Astrocyte (in vitro differentiated cells and primary cell): Measurements from ENCODE around the gene TEPSIN. TPM values are rescaled to one million over a fixed set of nuclear protein-coding genes. Genes with fewer than 3 reads are reported as not detected.

Source experiments
- DNase-seq: peaks from one replicate; pipeline ENCODE4 v3.0.0-alpha.2; 2010; ENCODE audit warnings: low read depth
- FAIRE-seq: peaks from 2 replicates; lab custom pipeline; 2011; peaks lifted over from hg19 to GRCh38; lab: Jason Lieb, UNC
- H2AFZ ChIP-seq: 2 replicates; pipeline ENCODE4 v1.6.0; 2012; ENCODE audit warnings: low read depth, low read length, inconsistent platforms
- H3K27ac ChIP-seq: 2 replicates; pipeline ENCODE4 v1.5.1; 2011; ENCODE audit warnings: low read depth, low read length, inconsistent platforms
- H3K27me3 ChIP-seq: 2 replicates; pipeline ENCODE4 v1.6.0; 2011; ENCODE audit warnings: low read length, inconsistent platforms; ENCODE audit not compliant: insufficient read depth
- H3K36me3 ChIP-seq: 2 replicates; pipeline ENCODE4 v1.5.1; 2011; ENCODE audit warnings: low read length, inconsistent platforms; ENCODE audit not compliant: insufficient read depth
- H3K4me1 ChIP-seq: 2 replicates; pipeline ENCODE4 v1.5.1; 2011; ENCODE audit warnings: low read length, inconsistent platforms; ENCODE audit not compliant: insufficient read depth
- H3K4me2 ChIP-seq: 2 replicates; pipeline ENCODE4 v1.6.0; 2012; ENCODE audit warnings: low read length, inconsistent platforms
- H3K4me3 ChIP-seq: 2 replicates; pipeline ENCODE4 v1.5.1; 2011; ENCODE audit warnings: low read depth, mild to moderate bottlenecking, low read length, inconsistent platforms; ENCODE audit not compliant: insufficient read depth
- H3K79me2 ChIP-seq: 2 replicates; pipeline ENCODE4 v1.6.0; 2012; ENCODE audit warnings: mild to moderate bottlenecking, low read length, inconsistent platforms; ENCODE audit not compliant: insufficient read depth
- H3K9ac ChIP-seq: 2 replicates; pipeline ENCODE4 v1.6.0; 2012; ENCODE audit warnings: mild to moderate bottlenecking, low read length, inconsistent platforms
- H3K9me3 ChIP-seq: 2 replicates; pipeline ENCODE4 v1.5.1; 2012; ENCODE audit warnings: low read depth, mild to moderate bottlenecking, low read length, inconsistent platforms; ENCODE audit not compliant: insufficient read depth
- H4K20me1 ChIP-seq: 2 replicates; pipeline ENCODE4 v1.6.0; 2012; ENCODE audit warnings: low read length, inconsistent platforms; ENCODE audit not compliant: insufficient read depth
- H3K27ac Mint-ChIP-seq: one replicate; pipeline ENCODE4 v1.8.0; 2021; ENCODE audit warnings: mild to moderate bottlenecking, mixed read lengths; ENCODE audit not compliant: unreplicated experiment
- H3K27me3 Mint-ChIP-seq: one replicate; pipeline ENCODE4 v1.8.0; 2021; ENCODE audit warnings: low read depth, mixed read lengths; ENCODE audit not compliant: unreplicated experiment
- H3K36me3 Mint-ChIP-seq: one replicate; pipeline ENCODE4 v1.8.0; 2021; ENCODE audit warnings: low read depth, mixed read lengths; ENCODE audit not compliant: unreplicated experiment
- H3K4me1 Mint-ChIP-seq: one replicate; pipeline ENCODE4 v1.8.0; 2021; ENCODE audit warnings: low read depth, mixed read lengths; ENCODE audit not compliant: unreplicated experiment
- H3K4me3 Mint-ChIP-seq: one replicate; pipeline ENCODE4 v1.8.0; 2021; ENCODE audit warnings: mild to moderate bottlenecking, moderate library complexity, mixed read lengths; ENCODE audit not compliant: unreplicated experiment
- H3K9me3 Mint-ChIP-seq: one replicate; pipeline ENCODE4 v1.8.0; 2021; ENCODE audit warnings: mild to moderate bottlenecking, mixed read lengths; ENCODE audit not compliant: unreplicated experiment
- EZH2 ChIP-seq: IDR thresholded peaks from 2 replicates; pipeline ENCODE4 v1.6.1; 2012; ENCODE audit warnings: mild to moderate bottlenecking, low read length, inconsistent platforms; ENCODE audit not compliant: insufficient read depth
- total RNA-seq: library from RNA; stranded (reverse); gene quantifications from 2 replicates; pipeline ENCODE4 v1.2.1, GENCODE V29; 2021
- TF ChIP-seq, protein P1 (sequence below): IDR thresholded peaks from 2 replicates; pipeline ENCODE4 v1.5.1; 2011; ENCODE audit warnings: low read depth, mild to moderate bottlenecking, inconsistent platforms, low read length, moderate library complexity; ENCODE audit not compliant: insufficient read depth

Gene TEPSIN
- total RNA-seq, 1 donor from 2014 or later = 26.4 TPM

DNA sequence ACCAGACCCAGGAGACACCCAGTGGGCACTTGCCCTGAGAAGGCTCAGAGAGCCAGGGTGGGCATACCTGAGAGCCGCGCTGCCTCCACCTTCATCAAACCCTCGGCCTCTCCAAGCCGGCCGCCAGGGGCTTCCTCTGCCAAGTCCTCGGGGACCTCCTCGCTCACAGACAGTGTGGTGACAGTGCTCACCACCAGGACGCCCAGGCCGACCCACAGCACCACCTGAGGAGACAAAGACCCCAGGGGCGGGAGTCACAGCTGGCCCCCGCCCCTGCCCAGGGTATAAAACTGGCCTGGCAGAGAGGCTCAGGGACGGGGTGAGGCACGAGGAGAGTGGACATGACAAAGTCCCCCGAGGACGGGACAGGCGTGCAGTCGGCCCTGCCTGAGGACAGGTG lies 21.3 kb upstream of the TEPSIN start:
- Histone ChIP-seq H3K4me1 (peaks cover 8% of the 10 kb centered on the region), H3K36me3 (peaks cover 2% of the 10 kb centered on the region), H3K9me3 (no peaks in the 10 kb centered on the region), H3K4me2 (no peak overlapping the region), H4K20me1 (peaks cover 26% of the 10 kb centered on the region), H3K27ac (no peak overlapping the region), H2AFZ (no peak overlapping the region), H3K9ac (no peak overlapping the region), H3K27me3 (no peaks in the 10 kb centered on the region), H3K79me2 (no peaks in the 10 kb centered on the region), H3K4me3 (no peak overlapping the region)
- peaks cover 20% of the 10 kb centered on the region for H3K36me3 Mint-ChIP-seq
- H3K4me1 Mint-ChIP-seq = peaks cover 2% of the 10 kb centered on the region
- DNase-seq (no peak), FAIRE-seq (no peak)
- peaks cover 3% of the 10 kb centered on the region for H3K27me3 Mint-ChIP-seq
- H3K4me3 Mint-ChIP-seq = no peak overlapping the region
- TF ChIP-seq, protein P1, sequence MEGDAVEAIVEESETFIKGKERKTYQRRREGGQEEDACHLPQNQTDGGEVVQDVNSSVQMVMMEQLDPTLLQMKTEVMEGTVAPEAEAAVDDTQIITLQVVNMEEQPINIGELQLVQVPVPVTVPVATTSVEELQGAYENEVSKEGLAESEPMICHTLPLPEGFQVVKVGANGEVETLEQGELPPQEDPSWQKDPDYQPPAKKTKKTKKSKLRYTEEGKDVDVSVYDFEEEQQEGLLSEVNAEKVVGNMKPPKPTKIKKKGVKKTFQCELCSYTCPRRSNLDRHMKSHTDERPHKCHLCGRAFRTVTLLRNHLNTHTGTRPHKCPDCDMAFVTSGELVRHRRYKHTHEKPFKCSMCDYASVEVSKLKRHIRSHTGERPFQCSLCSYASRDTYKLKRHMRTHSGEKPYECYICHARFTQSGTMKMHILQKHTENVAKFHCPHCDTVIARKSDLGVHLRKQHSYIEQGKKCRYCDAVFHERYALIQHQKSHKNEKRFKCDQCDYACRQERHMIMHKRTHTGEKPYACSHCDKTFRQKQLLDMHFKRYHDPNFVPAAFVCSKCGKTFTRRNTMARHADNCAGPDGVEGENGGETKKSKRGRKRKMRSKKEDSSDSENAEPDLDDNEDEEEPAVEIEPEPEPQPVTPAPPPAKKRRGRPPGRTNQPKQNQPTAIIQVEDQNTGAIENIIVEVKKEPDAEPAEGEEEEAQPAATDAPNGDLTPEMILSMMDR = no peak
- no peak for TF ChIP-seq EZH2
- H3K27ac Mint-ChIP-seq = no peak overlapping the region
- H3K9me3 Mint-ChIP-seq = no peaks in the 10 kb centered on the region

DNA sequence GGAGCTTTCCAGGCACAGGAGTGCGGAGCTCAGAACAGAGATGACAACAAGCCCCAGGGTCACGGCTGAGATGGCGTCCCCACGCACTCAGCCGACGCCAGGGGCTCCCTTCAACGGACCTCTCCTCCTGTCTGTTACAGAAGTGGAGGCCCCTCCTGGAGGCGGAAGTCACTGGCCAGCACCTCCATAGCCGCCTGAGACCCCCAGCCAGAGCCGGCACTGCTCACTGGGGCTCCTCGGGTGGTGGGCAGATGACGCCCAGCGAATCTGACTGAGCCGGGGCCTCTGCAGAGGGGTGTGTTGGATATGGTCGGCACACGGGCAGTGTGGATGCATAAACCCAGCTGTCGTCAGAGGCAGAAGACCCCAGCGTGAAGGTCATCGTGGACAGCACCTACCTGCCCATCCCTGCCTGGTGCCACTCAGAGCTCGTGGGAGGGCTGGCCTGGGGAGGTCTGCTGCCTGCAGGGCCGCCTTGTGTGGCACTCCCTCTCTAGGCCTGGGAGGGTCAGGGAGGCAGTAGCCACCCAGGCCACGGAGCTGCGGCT lies 20.3 kb upstream of the TEPSIN start:
- Histone ChIP-seq H3K4me1 (peaks cover 15% of the 10 kb centered on the region), H3K9me3 (no peaks in the 10 kb centered on the region), H3K36me3 (peaks cover 2% of the 10 kb centered on the region), H3K27ac (no peak overlapping the region), H3K79me2 (peaks cover under 1% of the 10 kb centered on the region), H3K9ac (no peak overlapping the region), H3K4me3 (no peak overlapping the region), H4K20me1 (peaks cover 35% of the 10 kb centered on the region), H3K4me2 (no peak overlapping the region), H2AFZ (no peak overlapping the region), H3K27me3 (no peaks in the 10 kb centered on the region)
- DNase-seq = no peak
- TF ChIP-seq, protein P1 = no peak
- no peak for TF ChIP-seq EZH2
- FAIRE-seq = no peak
- peaks cover 18% of the 10 kb centered on the region for H3K36me3 Mint-ChIP-seq
- no peak overlapping the region for H3K27ac Mint-ChIP-seq
- no peaks in the 10 kb centered on the region for H3K9me3 Mint-ChIP-seq
- H3K4me1 Mint-ChIP-seq = peaks cover 4% of the 10 kb centered on the region
- peaks cover 3% of the 10 kb centered on the region for H3K27me3 Mint-ChIP-seq
- no peak overlapping the region for H3K4me3 Mint-ChIP-seq

DNA sequence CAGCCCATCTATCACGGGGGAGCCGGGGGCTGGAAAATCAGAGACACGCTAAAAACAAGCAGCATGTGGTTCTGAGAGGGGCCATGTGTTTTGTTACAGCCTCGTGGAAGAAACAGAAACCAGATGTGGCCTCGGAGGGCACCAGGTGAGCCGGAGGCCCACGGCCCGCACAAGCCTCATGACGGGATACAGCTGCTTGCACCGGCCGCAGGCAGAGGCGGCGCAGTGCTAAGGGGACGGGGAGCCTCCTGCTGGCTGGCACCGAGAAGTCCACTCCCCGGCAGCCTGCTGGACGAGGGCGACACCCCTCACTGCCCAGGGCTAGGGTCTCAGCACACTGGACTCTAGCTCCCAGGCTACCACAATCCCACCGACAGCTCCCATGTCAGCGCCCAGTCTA lies 19.4 kb upstream of the TEPSIN start:
- DNase-seq (no peak), FAIRE-seq (no peak)
- H3K9me3 Mint-ChIP-seq = no peaks in the 10 kb centered on the region
- no peak overlapping the region for H3K9ac ChIP-seq
- TF ChIP-seq, protein P1 = no peak
- TF ChIP-seq EZH2 = no peak
- H3K9me3 ChIP-seq = no peaks in the 10 kb centered on the region
- no peak overlapping the region for H2AFZ ChIP-seq
- peaks cover 43% of the 10 kb centered on the region for H4K20me1 ChIP-seq
- H3K79me2 ChIP-seq = peaks cover 8% of the 10 kb centered on the region
- H3K4me3 Mint-ChIP-seq = no peak overlapping the region
- H3K4me1 Mint-ChIP-seq = peaks cover 4% of the 10 kb centered on the region
- H3K27ac Mint-ChIP-seq = no peak overlapping the region
- no peak overlapping the region for H3K4me3 ChIP-seq
- peaks cover 18% of the 10 kb centered on the region for H3K36me3 Mint-ChIP-seq
- no peaks in the 10 kb centered on the region for H3K27me3 ChIP-seq
- H3K27ac ChIP-seq = no peak overlapping the region
- H3K27me3 Mint-ChIP-seq = peaks cover 3% of the 10 kb centered on the region
- H3K4me1 ChIP-seq = peaks cover 15% of the 10 kb centered on the region
- H3K36me3 ChIP-seq = peaks cover 2% of the 10 kb centered on the region
- no peak overlapping the region for H3K4me2 ChIP-seq
